ENCODE data around the gene ACOXL.

ACOXL gene

DNA sequence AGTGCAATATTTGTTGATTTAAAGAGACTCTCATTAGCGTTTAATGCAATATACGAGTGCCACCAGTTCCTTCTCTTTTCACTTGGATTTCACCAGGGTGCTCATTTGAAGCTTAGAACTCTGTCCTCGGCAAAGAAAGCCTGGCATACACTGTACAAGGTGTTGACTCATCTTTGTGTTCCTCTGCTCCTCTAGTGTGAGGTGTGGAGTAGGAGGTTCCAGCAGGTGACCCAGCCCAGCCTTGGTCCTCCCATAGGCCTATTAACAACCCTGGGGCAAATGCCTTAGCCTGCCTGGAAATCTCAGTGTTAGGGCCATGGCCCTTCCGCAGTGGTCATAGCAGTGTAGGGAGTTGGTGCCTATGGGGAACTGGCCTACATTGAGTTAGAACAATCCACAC is 408.4 kb downstream of the ACOXL start:
- DNase-seq (ENCODE audit: low read depth) = no peak

DNA sequence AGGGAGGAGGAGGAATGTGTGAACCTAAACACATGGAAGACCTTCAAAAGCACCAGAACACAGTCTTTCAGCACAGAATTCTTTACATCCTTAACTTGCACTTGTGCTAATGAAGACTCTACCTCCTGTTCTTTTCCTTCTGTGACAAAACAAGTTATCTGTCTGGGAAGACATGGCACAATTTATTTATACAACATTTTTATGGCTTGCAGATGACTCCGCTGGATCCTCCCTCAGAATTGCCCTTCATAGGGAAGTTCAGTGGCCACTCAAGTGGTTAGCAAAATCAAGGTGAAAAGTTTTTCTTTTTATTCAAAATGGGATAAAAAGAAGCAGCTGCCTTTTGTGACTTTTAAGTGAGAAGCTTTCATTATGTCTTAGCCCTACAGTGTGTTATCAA is 409.7 kb downstream of the ACOXL start:
- DNase-seq (ENCODE audit: low read depth) = no peak

DNA sequence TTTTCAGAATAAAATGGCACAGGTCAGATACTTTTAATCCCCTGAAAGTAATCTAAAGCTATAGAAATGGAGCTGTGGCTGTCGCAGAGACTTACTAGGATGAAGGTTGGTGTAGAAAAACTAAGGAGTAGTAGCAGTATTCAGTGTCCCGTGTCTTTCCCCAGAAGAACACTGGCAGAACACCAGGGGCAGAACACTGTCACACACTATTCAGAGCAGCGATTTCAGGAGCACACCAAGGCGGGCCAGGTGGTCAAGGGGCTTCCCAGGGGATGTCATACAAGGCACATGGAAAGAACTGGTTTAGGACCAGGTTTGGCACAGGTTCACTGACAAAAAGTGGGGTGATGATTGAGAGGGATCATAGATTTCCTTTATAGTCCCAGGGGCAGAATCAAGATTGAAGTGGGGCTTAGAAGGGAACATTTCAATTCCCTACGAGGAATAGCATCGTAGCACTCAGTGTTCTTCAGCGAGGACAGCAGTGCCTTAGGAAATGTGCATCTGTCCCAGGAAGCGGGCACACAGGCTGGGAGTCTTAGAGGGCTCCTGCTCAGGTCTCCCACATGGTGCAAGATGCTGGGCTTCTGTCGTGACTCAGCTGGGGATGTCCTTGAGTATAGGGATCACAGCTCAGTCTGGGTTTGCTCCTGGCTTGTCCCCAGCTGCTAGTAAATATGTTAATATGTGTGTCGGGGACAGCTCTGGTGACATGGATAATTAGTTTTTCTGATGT is 410.9 kb downstream of the ACOXL start:
- DNase-seq (ENCODE audit: low read depth) = no peak

DNA sequence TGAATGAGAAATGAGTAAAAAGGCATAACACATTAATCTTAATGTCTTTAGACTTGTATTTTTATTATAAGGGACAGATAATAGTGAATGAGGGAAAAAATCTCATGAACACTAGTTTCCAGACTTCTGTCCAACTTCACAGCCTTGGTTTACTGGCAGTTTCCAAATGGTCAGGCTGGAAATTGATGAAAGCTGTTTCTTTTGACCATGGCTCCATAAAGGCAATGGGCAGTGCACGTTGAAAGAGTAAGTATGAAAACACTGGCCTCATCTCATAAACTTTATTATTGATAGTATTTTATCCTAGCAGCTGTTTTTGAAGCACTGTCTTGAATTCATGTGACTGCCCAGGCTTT is 411.4 kb downstream of the ACOXL start:
- DNase-seq (ENCODE audit: low read depth) = no peak

DNA sequence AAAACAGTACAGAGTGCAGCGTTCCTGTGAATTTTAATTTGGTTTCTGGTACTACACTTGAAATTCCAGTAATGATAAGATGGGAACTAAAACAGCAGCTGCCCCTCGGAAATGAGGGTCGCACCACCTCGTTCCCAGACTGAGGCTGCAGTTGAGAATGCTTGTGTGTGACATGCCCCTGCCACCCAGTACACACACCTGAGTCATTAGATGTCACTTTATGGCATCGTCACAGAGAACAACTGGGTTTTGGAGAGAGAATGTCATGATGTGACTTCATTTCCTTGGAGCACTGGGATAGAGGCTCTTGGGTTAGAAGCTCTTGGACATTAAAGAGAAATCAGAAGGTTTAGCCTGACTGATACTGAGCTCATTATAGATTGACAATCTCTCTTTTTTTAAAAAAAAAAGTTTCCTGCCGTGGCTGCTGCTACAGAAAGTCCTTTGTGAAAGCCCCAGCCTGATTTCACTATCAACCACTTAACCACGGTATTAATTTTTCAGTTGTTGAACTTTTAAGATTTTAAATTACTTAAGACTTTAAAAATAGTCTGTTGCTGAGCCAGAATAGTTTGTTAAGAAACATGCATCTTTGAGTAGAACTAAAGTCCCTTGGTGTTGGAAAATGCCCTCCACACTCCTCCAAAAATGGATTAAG is 412.9 kb downstream of the ACOXL start:
- DNase-seq (ENCODE audit: low read depth) = no peak

DNA sequence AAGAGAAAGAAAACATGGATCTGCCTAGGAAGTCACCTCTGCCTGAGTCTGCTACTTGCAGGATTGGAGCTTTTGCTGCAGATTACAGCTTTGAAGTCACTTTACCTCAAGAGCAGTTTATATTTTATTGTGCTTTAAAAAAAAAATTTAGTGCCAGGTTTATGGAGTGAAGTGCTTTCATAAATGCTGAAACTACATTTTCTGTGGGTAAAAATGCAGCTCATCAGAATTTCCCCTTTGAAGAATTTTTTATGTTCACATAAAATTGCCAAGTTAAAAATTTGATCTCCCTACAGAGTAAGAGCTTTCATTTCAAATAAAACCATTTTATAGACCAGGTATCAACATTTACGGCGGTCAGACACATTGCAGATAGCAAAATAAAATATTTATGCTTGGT is 413.6 kb downstream of the ACOXL start:
- no peak for DNase-seq (ENCODE audit: low read depth)

DNA sequence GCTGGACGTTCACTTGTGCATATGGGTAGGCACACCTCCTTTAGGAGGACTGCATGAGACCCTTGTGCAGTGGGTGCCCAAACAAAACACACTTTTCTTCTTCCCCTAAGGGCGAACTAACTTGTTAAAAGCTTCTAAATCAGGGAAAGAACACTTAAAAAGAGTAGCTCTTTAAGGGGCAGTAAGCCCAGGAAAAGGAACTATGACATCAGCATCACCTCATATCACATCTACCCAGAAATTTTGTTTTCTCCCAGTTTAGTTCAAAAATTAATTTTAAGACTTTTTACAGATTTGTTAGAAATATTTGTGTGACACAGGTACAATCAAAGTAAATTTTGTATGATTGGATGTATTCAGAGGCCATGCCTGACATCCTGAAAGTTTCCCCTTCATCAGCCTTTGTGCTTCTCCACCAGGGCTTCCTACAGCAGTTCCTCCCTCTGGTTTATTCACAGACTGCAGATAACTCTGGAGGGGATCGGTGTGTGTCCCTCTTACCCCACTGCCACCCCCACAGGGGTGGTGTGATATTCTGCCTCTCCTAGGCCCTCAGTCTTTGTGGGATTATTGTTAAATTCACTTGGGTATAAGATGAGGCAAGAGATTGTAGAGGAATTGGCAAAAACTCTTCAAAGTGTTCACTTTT is 416.0 kb downstream of the ACOXL start:
- DNase-seq (ENCODE audit: low read depth) = no peak

DNA sequence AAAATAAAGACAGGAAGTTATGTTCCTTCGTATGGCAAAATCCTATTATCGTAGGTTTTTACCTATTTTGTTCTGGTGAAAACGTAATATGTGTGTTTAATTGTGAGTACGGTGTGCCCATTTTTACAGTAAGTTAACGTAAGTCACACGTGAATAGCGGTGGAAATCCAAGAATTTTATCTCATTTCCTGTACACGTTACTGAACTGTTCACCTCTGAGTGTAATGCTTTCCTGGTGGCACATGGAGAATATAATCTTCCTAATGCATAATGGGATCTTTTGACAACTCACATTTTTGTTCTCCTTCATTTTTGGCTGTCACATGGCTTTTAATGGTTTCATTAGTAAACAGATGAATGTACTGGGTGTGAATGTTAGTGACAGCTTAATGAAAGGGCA is 416.6 kb downstream of the ACOXL start:
- DNase-seq (ENCODE audit: low read depth) = no peak

DNA sequence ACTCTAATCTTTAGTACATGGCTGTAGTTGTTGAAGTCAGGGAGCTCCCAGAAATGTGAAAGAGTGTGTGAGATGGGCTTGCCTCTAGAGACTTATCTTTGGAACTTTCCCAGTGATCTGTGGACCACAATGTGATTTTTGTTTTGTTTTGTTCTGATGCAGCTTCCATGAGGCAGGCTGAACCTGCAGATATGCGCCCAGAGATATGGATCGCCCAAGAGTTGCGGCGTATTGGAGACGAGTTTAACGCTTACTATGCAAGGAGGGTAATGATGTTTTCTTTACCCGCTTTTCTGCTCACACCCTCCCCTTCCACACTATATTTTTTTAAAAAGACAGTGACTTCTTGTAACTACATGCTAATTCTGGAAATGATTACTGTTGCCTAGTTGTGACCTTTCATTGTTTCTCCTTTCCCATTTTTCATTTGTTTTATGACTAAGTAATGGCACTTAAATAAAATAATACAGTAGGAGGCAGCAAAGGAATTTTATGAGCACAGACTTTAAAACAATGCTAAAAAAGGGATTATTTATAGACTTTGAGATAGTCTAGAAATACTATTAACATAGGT is 417.6 kb downstream of the ACOXL start:
- no peak for DNase-seq (ENCODE audit: low read depth)

DNA sequence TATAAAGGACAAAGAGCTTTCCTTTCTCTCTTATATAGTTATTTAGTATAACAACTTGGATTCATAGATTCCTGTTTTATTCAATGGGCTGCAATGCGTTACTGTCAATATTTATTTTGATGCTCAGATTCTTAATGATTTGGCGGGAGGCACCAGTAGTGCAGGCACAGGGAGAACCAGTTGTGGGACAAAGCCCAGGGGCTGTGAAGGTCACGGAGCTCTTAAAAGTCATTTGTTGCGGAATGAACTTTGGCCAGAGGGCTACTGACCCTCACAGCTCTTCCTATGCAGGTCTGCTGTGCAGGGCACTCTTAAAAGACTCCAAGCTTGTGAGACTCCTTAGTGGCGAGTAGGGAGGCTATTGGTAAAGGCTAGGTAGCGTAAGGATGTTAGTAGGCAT is 422.4 kb downstream of the ACOXL start:
- no peak for DNase-seq (ENCODE audit: low read depth)

DNA sequence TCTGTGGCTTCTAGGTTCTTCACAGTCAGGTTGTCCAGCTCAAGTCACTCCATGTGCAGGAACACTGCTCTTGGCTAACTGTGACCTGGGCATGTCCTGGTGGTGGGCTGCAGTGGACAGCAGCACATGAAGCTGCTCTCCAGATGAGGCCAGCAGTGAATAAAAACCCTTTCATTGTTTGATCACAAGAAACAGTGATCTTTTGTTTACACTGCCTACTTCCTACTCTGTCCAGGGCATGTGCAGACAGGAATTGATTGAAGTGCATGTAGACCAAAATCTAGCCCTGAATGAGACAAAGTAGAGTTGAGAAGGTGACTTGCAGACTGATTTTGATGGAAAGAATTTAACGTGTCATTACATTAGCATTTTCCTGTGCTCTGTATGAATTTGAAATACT is 423.2 kb downstream of the ACOXL start:
- no peak for DNase-seq (ENCODE audit: low read depth)

DNA sequence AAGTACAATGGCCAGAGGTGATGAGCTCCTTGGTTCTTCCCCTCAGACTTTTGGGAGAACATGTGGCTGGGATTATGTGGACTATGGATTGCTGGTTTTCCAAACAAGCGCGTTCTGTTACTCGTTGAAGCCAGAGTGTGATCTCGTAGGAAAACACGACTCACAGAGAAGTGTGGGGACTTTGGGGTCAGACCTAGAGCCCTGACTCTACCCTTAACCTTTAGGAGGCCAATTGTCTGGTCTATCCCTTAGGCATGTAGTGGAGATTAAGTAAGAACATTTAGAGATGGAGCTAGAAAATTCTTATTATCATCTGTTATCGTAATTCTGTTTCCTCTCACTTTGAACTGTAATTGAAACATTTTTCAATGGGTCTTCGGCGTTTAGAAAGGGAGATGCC is 424.2 kb downstream of the ACOXL start:
- no peak for DNase-seq (ENCODE audit: low read depth)

DNA sequence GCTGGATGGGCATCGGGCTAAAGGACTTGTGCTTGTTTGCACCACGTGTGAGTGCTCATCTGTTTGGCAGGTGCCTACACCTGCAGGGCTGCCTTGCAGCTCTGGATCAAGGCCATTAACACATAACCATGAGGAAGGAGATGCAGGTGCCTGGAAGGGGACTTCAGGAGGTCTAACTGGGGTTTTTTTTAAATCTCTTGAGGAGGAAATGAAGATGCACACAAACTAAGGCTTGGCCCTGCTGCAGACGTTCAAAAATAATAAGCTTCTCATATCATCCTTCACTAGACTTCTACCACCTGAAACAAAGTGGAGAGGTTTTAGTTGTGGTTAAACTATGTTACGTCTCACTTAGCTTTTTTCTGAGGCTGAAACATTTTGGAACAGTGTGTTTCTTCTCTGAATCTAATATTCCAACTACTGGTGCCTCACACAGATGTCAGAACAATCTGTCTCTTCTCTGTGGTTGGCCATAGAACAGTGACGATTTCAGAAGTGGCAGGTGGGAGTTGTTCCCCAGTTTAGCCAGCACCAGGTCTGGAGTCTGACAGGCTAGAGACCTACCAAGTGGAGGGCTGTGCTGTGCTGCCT is 424.8 kb downstream of the ACOXL start:
- no peak for DNase-seq (ENCODE audit: low read depth)

DNA sequence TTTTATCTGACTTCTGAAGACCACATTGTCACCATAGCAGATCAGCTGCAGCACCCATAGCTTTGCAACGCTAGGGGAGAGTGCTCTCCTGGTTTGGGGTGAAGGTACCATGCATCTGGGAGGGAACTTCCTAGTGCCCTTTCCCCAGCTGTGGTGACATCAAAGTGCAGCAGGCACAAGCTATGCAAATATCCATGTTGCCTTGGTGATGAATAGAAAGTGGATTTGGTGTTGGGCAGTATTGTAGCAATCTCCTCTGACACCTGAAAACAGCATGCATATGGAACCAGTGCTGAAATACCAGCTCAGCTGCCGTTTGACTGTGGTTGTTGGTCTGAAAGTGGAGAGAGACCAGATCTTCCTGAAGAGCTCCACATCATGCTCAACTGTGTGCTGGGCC is 425.4 kb downstream of the ACOXL start:
- no peak for DNase-seq (ENCODE audit: low read depth)

DNA sequence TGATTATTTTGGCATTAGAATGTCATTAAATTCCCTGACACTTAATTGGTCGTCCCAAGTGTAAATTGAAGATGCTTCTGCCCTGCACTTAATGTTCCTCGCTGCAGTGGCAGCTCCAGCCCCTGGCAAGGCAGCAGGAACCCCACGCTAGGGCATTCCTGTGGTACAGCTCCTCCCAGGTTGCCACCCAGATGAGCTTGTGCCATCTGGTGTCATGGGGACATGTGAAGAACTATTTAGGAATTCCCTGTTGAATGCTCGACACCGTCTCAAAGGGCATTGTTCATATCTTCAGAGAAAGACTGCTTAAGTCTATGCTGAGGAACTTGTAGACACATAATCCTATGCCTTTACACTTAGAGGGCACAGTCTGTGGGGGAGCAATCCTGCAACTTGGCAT is 427.3 kb downstream of the ACOXL start:
- no peak for DNase-seq (ENCODE audit: low read depth)

DNA sequence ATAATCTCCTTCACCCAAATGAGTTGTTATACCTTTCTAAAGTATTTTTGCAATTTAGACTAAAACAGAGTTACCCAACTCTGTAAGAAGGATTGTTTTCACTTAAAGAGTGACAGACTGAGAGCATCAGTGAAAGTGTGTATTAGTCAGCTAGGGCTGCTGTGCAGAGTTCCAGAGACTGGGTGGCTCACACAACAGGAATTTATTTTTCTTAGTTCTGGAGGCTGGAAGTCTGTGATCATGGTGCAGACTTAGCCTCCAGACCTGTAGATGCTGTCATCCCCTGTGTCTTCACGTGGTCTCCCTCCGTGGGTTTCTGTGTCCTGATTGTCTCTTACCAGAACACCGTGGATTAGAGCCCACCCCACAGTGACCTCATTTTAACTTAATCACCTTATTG is 428.4 kb downstream of the ACOXL start:
- DNase-seq (ENCODE audit: low read depth) = peak; percentile 78

DNA sequence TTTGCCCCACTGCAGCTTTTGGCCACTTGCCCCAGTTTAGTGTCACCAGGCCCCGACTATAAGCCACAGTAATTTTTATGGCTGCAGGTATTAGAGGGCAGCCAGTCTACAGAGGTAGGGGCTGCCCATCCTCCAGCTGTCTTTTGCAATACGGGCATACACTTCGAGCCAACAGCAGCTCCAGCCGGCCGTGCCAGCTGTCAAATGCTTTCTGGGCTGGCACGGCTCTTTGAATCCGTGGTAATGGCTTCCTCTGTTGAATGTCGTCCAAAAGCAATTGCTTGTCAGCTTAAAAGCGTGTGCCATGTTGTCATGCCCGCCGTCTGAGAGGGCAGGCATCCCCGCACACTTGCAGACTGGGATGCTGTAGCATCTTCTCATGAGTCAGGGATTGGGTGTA is 429.6 kb downstream of the ACOXL start:
- DNase-seq (ENCODE audit: low read depth) = peak; percentile 34

DNA sequence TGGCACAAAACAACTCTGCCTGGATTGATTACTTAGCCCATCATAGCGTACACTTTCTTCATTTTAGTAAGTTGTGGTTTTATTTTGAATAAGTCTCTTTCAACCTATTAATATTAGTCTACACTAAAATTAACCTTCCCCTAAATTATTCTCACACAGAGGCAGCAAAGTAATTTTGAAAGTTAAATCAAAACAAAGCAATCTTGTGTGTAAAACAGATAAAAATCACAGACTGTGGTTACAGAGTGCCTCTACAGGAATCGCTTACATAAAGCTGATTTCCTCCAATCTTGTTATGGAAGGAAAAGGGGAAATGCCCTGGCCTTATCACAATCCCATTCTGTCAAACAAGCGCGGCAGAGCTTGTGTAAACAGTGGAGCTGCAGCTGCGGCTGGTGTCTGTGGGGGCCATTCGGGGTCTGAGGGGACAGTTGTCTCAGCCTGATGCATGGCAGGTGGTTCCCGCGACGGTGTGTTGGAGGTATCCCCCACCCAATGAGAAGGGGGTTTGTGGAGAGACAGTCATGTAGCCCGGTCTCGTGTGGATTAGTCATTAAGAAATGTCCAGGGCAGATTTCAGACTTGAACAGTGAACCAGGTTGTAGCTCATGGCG is 430.5 kb downstream of the ACOXL start:
- no peak for DNase-seq (ENCODE audit: low read depth)

DNA sequence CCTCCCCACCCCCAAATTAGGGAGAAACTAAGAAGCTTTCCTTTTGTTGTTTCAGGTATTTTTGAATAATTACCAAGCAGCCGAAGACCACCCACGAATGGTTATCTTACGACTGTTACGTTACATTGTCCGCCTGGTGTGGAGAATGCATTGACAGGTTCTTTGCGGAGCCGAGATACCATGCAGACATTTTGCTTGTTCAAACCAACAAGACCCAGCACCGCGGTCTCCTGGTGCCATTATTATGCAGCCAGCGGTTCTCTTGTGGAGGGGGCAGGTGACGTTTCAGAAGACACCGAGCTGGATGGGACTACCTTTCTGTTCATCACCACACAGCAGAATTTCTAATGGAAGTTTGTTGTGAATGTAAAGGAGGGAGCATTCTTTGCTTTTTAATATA is 431.7 kb downstream of the ACOXL start:
- no peak for DNase-seq (ENCODE audit: low read depth)

DNA sequence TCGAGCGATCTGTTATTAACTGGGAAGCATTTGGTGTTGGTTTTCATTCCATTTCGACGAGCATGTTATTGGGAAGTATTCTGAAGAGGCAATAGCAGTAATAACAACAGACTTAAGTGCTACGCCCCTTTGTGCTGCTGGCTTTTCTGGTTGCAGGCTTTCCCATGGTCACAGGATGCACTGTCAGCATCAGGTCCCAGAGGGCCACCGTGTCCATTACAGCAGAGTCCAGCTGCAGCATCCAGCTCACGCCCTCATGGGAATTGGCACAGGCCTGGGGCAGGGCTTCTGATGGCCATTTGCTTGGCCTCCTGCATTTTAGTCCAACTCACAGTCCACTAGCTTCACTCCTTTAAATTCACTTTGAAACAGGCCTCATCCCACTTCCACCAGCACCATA is 432.7 kb downstream of the ACOXL start:
- peak; percentile 14 for DNase-seq (ENCODE audit: low read depth)

DNA sequence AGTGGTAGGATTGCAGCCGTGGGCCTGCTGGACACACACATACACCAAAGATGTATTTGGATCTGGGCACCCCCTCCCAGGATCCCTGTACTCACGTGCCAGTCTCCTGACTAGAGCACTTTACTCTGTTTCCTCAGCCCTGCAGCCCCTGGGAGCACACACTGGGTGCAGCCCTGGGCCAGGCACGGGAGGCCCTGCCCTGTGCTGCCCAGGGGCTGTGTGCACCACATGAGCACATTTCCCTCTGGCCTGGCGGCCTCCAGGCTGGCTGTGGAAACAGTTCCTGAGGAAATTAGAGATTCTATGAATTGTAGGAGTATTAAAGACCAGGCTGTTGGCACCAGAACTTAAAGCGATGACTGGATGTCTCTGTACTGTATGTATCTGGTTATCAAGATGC is 433.7 kb downstream of the ACOXL start:
- no peak for DNase-seq (ENCODE audit: low read depth)

DNA sequence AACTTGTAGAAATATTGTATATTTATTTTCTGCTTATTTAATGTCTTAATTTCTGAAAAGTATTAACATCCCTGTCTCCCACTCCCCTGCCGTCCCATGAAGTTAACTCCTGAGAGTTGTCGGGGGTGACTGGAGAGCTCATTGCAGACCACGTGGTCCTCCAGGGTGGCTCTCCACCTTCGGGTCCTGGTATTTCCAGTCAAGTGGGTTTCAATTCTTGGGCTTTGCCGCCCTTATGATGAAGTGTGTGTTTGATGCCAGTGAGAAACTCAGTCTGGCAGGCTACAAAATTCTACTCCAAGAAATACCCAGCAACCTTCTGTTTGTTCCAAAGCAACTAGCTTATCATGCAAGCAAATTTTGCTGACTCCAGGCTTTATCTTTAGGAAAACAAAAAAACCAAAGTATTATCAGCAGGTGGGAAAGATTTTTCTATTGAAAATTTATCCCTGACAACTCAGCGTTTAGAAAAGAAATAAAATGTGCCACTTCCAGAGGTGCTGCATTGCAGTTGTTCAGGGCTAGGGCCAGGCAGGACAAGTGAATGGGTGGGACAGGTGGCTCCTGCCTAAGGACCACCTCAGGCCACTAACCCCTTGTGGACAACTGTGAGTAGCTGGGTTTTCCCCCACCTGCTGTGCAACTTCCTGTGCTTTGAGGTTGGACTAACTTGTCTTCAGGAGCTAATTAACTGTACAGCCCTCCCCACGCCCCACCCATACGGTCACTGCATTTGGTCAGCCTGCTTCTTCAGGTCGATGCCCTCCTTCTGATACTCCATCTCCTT is 434.9 kb downstream of the ACOXL start:
- DNase-seq (ENCODE audit: low read depth) = no peak

Measured in fibroblast of gingiva (primary cell).